ENCODE measurements around the gene TPP2.

DNA sequence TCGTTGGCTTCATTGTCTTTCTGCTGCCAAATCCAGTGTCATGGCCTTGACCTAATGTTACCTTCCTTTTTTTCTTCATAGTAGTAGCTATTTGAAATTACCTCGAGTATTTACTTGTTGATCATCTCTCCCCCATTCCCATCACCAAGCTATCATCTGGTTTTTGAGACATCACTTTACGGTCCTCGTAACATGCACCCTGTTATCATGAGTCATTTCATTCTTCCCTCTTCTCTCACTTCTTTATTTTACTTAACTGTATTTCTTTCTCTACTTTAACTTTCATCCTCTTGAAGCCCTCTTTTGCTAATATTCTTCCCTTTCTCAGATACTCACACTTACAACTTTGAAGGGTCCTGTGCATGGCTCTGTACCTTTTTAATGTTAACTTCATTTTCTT is 31.8 kb downstream of the TPP2 start:
- TF ChIP-seq, protein P1, sequence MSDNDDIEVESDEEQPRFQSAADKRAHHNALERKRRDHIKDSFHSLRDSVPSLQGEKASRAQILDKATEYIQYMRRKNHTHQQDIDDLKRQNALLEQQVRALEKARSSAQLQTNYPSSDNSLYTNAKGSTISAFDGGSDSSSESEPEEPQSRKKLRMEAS (IDR thresholded peaks at IDR 0.05) = no peak
- TF ChIP-seq YY1 (IDR thresholded peaks at IDR 0.05; ENCODE audit: low read depth) (no peak), TAF1 (IDR thresholded peaks at IDR 0.05; ENCODE audit: low read depth) (no peak), RAD21 (IDR thresholded peaks at IDR 0.05; ENCODE audit: low read depth) (no peak), EGR1 (IDR thresholded peaks at IDR 0.05) (no peak)
- TF ChIP-seq, protein P2, sequence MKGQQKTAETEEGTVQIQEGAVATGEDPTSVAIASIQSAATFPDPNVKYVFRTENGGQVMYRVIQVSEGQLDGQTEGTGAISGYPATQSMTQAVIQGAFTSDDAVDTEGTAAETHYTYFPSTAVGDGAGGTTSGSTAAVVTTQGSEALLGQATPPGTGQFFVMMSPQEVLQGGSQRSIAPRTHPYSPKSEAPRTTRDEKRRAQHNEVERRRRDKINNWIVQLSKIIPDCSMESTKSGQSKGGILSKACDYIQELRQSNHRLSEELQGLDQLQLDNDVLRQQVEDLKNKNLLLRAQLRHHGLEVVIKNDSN (IDR thresholded peaks at IDR 0.05) = no peak

Data from Ishikawa (cell line).